Measurements from ENCODE around the gene RPL32. TPM values are rescaled to one million over a fixed set of nuclear protein-coding genes. Genes with fewer than 3 reads are reported as not detected.
A peak's percentile ranks its signal among the peaks of the same experiment; 100 is the strongest.

The RPL32 gene
- total RNA-seq, 1 donor from 2014 or later = 1,571 TPM

DNA sequence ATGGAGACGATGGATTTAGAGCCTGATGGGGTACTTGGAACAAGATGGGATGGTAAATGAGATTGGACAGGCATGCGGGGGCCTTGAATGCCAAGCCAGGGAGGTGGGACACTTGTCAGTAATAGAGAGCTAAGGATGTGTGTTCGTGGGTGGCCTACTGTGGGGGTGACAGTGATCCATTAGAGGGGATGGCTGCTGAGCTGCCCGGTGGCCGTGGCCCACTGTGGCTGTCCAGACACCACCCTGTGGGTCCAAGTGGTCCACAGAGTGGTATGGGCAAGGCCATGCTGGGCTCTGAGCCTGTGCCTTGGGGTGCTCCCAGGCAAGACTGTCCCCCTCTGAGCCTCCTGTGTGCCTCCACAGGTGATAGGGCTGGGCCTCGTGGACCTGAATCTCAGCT lies 27.4 kb downstream of the RPL32 start:
- no peak overlapping the region for H3K4me3 Mint-ChIP-seq (ENCODE audit: unreplicated experiment)
- no peaks in the 10 kb centered on the region for H3K36me3 Mint-ChIP-seq (ENCODE audit: low read depth, unreplicated experiment)
- H3K9me3 Mint-ChIP-seq (ENCODE audit: unreplicated experiment) = no peaks in the 10 kb centered on the region
- H3K27ac Mint-ChIP-seq (ENCODE audit: unreplicated experiment) = no peak overlapping the region
- TF ChIP-seq, protein P1, sequence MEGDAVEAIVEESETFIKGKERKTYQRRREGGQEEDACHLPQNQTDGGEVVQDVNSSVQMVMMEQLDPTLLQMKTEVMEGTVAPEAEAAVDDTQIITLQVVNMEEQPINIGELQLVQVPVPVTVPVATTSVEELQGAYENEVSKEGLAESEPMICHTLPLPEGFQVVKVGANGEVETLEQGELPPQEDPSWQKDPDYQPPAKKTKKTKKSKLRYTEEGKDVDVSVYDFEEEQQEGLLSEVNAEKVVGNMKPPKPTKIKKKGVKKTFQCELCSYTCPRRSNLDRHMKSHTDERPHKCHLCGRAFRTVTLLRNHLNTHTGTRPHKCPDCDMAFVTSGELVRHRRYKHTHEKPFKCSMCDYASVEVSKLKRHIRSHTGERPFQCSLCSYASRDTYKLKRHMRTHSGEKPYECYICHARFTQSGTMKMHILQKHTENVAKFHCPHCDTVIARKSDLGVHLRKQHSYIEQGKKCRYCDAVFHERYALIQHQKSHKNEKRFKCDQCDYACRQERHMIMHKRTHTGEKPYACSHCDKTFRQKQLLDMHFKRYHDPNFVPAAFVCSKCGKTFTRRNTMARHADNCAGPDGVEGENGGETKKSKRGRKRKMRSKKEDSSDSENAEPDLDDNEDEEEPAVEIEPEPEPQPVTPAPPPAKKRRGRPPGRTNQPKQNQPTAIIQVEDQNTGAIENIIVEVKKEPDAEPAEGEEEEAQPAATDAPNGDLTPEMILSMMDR (IDR thresholded peaks at IDR 0.05; ENCODE audit: unreplicated experiment) = no peak
- H3K27me3 Mint-ChIP-seq (ENCODE audit: unreplicated experiment) = peaks cover 8% of the 10 kb centered on the region
- DNase-seq (ENCODE audit: low spot score) = no peak
- H3K4me1 Mint-ChIP-seq (ENCODE audit: unreplicated experiment) = peaks cover 9% of the 10 kb centered on the region

DNA sequence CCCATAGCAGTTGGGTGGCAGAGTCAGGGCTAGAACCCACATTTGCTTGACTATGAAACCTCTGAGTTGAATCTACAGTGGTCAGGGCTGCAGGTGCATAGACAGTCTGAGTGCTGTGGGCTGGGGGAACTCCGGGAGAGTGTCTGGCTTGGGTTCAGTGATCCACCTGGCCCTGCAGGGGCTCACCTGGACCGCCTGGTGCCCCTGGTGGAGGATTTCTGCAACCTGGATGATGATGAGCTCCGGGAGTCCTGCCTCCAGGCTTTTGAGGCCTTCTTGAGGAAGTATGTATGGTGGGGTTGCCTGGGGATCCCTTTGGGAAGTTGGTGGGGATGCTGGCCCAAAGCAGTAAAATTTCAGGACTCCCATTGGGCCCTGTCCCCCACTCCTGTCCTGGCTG lies 28.6 kb downstream of the RPL32 start:
- no peak overlapping the region for H3K4me3 Mint-ChIP-seq (ENCODE audit: unreplicated experiment)
- no peak for DNase-seq (ENCODE audit: low spot score)
- peaks cover 6% of the 10 kb centered on the region for H3K27me3 Mint-ChIP-seq (ENCODE audit: unreplicated experiment)
- H3K36me3 Mint-ChIP-seq (ENCODE audit: low read depth, unreplicated experiment) = no peaks in the 10 kb centered on the region
- peaks cover 12% of the 10 kb centered on the region for H3K4me1 Mint-ChIP-seq (ENCODE audit: unreplicated experiment)
- H3K9me3 Mint-ChIP-seq (ENCODE audit: unreplicated experiment) = no peaks in the 10 kb centered on the region
- no peak overlapping the region for H3K27ac Mint-ChIP-seq (ENCODE audit: unreplicated experiment)
- TF ChIP-seq, protein P1 (IDR thresholded peaks at IDR 0.05; ENCODE audit: unreplicated experiment) = no peak

DNA sequence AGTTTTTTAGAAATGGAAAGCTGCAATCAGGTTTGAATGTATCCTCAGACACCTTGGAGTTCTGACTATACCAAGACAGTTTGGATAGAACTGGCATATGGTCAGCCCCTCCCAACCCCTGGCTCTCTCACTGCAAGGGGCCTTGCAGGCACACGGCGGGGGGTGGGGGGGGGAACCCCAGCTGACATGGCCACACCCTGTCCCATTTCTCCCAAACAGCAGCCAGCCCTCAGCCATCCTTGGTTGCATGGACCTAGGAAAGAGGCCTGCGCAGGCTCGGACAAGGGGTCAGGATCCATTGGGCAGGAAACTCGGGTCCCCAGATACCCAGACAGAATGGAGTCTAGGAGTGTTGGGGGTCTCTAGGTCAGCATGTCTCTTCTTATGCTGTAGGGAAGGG lies 30.4 kb downstream of the RPL32 start:
- H3K4me1 Mint-ChIP-seq (ENCODE audit: unreplicated experiment) = peaks cover 12% of the 10 kb centered on the region
- no peaks in the 10 kb centered on the region for H3K9me3 Mint-ChIP-seq (ENCODE audit: unreplicated experiment)
- peaks cover 6% of the 10 kb centered on the region for H3K27me3 Mint-ChIP-seq (ENCODE audit: unreplicated experiment)
- no peak for DNase-seq (ENCODE audit: low spot score)
- peak overlapping the region; percentile 16 for H3K4me3 Mint-ChIP-seq (ENCODE audit: unreplicated experiment)
- peak overlapping the region; percentile 30 for H3K27ac Mint-ChIP-seq (ENCODE audit: unreplicated experiment)
- no peaks in the 10 kb centered on the region for H3K36me3 Mint-ChIP-seq (ENCODE audit: low read depth, unreplicated experiment)
- TF ChIP-seq, protein P1 (IDR thresholded peaks at IDR 0.05; ENCODE audit: unreplicated experiment) = no peak

DNA sequence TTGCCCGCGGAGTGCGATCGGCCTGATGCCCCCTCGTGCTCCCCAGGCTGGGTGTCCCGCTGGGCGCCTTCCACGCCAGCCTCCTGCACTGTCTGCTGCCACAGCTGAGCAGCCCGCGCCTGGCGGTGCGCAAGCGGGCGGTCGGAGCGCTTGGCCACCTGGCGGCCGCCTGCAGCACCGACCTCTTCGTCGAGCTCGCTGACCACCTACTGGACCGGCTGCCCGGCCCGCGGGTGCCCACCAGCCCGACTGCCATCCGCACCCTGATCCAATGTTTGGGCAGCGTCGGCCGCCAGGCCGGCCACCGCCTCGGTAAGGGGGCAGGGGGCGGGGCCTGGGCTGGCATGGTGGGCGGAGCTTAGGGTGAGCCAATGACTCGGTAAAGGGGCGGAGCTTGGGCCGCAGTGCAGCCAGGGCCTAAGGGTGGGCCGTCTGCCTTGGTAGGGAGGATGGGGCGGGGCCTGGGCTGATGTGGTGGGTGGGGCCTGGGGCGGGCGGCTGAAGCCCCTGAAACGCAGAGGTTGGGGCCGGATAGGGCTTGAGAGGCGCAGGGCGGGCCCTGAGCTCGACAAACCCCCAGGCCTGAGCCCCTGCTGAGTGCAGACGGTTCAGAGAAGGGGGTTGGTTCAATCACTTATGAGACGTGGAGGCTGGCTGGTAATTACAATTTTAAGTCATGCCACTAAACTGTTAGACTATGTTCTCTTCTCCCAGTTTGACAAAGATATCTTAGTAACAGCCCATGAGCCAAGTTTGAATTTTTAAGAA lies 31.2 kb downstream of the RPL32 start:
- no peaks in the 10 kb centered on the region for H3K9me3 Mint-ChIP-seq (ENCODE audit: unreplicated experiment)
- H3K27ac Mint-ChIP-seq (ENCODE audit: unreplicated experiment) = peak overlapping the region; percentile 30
- H3K4me3 Mint-ChIP-seq (ENCODE audit: unreplicated experiment) = peak overlapping the region; percentile 16
- peaks cover 6% of the 10 kb centered on the region for H3K27me3 Mint-ChIP-seq (ENCODE audit: unreplicated experiment)
- peaks cover 12% of the 10 kb centered on the region for H3K4me1 Mint-ChIP-seq (ENCODE audit: unreplicated experiment)
- TF ChIP-seq, protein P1 (IDR thresholded peaks at IDR 0.05; ENCODE audit: unreplicated experiment) = peak; percentile 98
- DNase-seq (ENCODE audit: low spot score) = peak; percentile 94
- H3K36me3 Mint-ChIP-seq (ENCODE audit: low read depth, unreplicated experiment) = no peaks in the 10 kb centered on the region

DNA sequence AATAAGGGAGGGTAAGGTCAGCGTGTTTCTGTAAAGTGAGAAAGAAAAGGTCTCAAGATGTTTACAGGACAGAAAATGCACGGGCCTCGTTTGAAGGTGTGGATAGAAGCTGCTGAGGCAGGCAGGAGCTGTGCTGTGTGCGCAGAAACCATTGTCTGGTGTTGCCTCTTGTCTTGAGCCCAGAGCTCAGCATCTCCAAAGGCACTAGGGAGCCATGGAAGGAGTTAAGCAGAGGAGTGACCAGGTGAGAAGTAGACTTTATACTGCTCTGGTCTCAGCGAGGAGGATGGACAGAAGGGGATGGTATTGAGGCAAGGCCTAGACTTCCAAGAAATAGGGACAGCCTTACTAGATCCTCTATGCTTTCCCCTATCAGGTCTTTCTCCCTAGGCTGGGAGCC lies 31.9 kb downstream of the RPL32 start:
- TF ChIP-seq, protein P1 (IDR thresholded peaks at IDR 0.05; ENCODE audit: unreplicated experiment) = no peak
- peaks cover 12% of the 10 kb centered on the region for H3K4me1 Mint-ChIP-seq (ENCODE audit: unreplicated experiment)
- H3K4me3 Mint-ChIP-seq (ENCODE audit: unreplicated experiment) = peak overlapping the region; percentile 53
- no peaks in the 10 kb centered on the region for H3K36me3 Mint-ChIP-seq (ENCODE audit: low read depth, unreplicated experiment)
- H3K9me3 Mint-ChIP-seq (ENCODE audit: unreplicated experiment) = no peaks in the 10 kb centered on the region
- H3K27me3 Mint-ChIP-seq (ENCODE audit: unreplicated experiment) = peaks cover 6% of the 10 kb centered on the region
- no peak overlapping the region for H3K27ac Mint-ChIP-seq (ENCODE audit: unreplicated experiment)
- DNase-seq (ENCODE audit: low spot score) = no peak

All from endothelial cell (in vitro differentiated cells).